GM18517 (cell line): ENCODE data around the gene SPINK8.
"Not testable (repeated sequence)": the region's sequence is repeated elsewhere in the genome, so short reads cannot be mapped to it uniquely, and the experiment has no call there.

Source experiments
- ATAC-seq: cut with Tn5 transposase; IDR thresholded peaks from one replicate; pipeline ENCODE4 v1.9.1; 2021; ENCODE audit warnings: mild to moderate bottlenecking, moderate library complexity; ENCODE audit not compliant: unreplicated experiment

SPINK8 gene

GRCh38 chr3:48280881-48281280 is 52.6 kb downstream of the SPINK8 start:
- no peak for ATAC-seq

- ATAC-seq = no peak
Observed at GRCh38 chr3:48278884-48279559, 54.4 kb downstream of the SPINK8 start.

DNA sequence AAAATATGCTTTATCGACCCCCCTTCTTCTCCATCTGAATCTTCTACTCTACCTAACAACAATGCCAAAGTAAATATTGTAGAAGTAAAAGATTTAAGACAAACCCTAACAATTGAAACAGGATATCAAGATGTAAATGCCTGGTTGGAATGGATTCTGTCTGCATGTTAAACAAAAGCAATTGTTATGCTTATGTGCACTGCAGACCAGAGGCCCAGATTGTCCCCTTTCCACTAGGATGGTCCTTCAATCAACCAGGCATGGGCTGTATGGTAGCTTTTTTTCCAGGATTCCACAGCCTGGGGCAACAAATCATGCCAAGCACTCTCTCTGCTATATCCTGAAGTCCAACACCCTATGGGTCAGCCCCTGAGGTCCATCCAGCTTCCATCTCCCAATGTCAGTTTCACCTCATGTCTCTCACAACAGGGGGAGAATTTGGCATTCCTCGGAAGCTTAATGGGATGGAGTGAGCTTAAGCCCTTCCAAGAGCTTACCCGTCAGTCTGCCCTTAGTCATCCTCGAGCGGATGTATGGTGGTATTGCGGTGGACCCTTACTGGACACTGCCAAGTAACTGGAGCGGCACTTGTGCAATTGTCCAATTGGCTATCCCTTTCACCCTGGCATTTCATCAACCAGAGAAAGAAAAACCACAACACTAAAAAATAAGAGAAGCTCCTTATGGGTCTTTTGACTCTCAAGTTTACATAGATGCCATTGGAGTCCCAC is 56.4 kb downstream of the SPINK8 start:
- no peak for ATAC-seq

DNA sequence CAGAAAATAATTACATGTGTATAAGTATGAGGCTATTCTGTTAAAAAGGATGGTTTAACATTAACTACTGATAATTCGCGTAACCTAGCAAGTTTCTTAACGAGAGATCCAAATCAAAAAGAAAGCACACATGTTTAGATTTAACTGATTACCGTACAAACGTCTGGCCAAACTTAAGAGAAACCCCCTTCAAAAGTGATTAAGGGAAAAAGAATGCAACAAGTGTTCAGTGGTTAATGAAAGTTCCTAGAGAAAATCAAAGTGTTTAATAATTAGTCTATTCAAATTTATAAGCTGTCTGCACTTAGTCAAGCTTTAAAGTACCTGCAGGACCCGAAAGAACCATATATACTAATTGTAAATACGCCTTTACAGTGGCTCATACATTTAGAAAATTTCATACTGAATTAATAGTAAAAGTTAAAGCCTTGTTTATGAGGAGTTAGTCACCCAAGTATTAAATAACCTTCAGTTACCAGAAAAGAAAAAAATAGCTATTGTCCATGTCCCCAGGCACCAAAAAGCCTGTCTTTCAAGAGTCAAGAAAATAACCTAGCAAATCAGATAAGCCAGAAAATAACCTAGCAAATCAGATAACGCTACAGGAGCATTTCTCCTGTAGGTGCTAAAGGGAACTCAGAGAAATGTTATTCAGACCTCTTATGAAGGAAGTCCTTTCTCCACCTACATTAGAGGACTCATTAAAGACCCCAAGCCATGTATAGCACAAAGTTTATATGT is 58.0 kb downstream of the SPINK8 start:
- no peak for ATAC-seq

- no peak for ATAC-seq
Observed at GRCh38 chr3:48274452-48274851, 59.0 kb downstream of the SPINK8 start.

GRCh38 chr3:48273594-48274211 is 59.8 kb downstream of the SPINK8 start:
- ATAC-seq = no peak

- ATAC-seq = no peak
Observed at GRCh38 chr3:48271763-48272498, 61.5 kb downstream of the SPINK8 start.

GRCh38 chr3:48271223-48271622 is 62.2 kb downstream of the SPINK8 start:
- ATAC-seq = not testable (repeated sequence)

GRCh38 chr3:48270306-48270705 is 63.2 kb downstream of the SPINK8 start:
- no peak for ATAC-seq

- no peak for ATAC-seq
Observed at GRCh38 chr3:48269592-48269991, 63.9 kb downstream of the SPINK8 start.

DNA sequence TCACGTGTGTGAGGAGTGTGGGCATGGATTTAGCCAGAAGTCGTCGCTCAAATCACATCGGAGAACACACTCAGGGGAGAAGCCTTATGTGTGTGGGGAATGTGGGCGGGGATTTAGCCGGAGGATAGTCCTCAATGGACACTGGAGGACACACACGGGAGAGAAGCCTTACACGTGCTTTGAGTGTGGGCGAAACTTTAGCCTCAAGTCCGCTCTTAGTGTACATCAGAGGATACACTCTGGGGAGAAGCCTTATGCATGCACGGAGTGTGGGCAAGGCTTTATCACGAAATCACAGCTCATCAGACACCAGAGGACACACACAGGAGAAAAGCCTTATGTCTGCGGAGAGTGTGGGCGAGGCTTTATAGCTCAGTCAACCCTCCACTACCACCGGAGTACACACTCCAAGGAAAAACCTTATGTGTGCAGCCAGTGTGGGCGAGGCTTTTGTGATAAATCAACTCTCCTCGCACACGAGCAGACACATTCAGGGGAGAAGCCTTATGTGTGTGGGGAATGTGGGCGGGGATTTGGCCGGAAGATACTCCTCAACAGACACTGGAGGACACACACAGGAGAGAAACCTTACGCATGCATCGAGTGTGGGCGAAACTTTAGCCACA is 64.4 kb downstream of the SPINK8 start:
- no peak for ATAC-seq

DNA sequence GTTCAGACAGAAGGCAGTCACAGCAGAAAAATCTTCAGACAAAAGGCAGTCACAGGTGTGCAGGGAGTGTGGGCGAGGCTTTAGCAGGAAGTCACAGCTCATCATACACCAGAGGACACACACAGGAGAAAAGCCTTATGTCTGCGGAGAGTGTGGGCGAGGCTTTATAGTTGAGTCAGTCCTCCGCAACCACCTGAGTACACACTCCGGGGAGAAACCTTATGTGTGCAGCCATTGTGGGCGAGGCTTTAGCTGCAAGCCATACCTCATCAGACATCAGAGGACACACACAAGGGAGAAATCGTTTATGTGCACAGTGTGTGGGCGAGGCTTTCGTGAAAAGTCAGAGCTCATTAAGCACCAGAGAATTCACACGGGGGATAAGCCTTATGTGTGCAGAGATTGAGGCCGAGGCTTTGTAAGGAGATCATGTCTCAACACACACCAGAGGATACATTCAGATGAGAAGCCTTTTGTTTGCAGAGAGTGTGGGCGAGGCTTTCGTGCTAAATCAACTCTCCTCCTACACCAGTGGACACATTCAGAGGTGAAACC is 65.0 kb downstream of the SPINK8 start:
- no peak for ATAC-seq

GRCh38 chr3:48267782-48268181 is 65.7 kb downstream of the SPINK8 start:
- no peak for ATAC-seq

DNA sequence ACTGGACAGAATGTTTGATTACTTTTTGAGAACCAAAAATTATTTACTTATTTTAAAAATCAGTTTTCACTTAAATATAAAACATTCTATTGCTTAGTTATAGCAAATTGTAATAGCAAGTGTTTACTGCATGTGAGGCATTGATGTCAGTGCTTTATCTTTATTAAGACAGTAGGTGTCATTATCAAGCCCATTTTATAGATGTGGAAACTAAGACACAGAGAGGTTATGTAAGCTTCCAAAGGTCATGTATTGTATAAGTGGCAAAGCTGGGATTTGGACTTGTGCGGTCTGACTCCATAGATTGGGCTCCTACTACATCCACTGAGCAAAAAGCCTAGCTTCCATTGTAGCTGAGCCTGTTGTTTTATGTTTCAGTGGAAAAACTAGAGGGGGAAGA is 74.9 kb downstream of the SPINK8 start:
- ATAC-seq = no peak
